Lung (tissue), 16 donors: ENCODE data around the gene XRN1. TPM values are rescaled to one million over a fixed set of nuclear protein-coding genes. Genes with fewer than 3 reads are reported as not detected.

Experiments used
- ATAC-seq: fragments of 200-7000 bp; cut with Tn5 transposase; one replicate; pipeline ENCODE4 v1.9.1; 2020; ENCODE audit warnings: moderate number of reproducible peaks; ENCODE audit not compliant: insufficient read depth, low FRiP score
- DNase-seq, 3 donors: peaks; one replicate each; pipeline ENCODE4 v3.0.0-alpha.2; 2013 to 2017
- H3K27ac ChIP-seq, 2 donors: one replicate each; pipeline ENCODE4 v1.5.1; 2013; ENCODE audit warnings: mild to moderate bottlenecking in 2 of 2, moderate library complexity in 2 of 2, control low read depth in 1 of 2, inconsistent platforms in 1 of 2, low read depth in 1 of 2, low read length in 1 of 2
- H3K27me3 ChIP-seq, 3 donors: one replicate each; pipeline ENCODE4 v1.5.1; 2013; ENCODE audit warnings: low read length in 2 of 3; ENCODE audit not compliant: control insufficient read depth in 3 of 3, insufficient read depth in 3 of 3
- H3K36me3 ChIP-seq, 4 donors: one replicate each; pipeline ENCODE4 v1.5.1; 2013; ENCODE audit warnings: low read length in 4 of 4, mild to moderate bottlenecking in 1 of 4, moderate library complexity in 1 of 4; ENCODE audit not compliant: control insufficient read depth in 4 of 4, insufficient read depth in 4 of 4
- H3K4me1 ChIP-seq, 5 donors: one replicate each; pipeline ENCODE4 v1.5.1; 2013; ENCODE audit warnings: low read length in 5 of 5, mild to moderate bottlenecking in 2 of 5, moderate library complexity in 1 of 5; ENCODE audit not compliant: control insufficient read depth in 5 of 5, insufficient read depth in 5 of 5
- H3K4me3 ChIP-seq: one replicate; pipeline ENCODE4 v1.5.1; 2013; ENCODE audit warnings: mild to moderate bottlenecking, control low read depth, moderate library complexity
- H3K9ac ChIP-seq, 2 donors: one replicate each; pipeline ENCODE4 v1.5.1; 2013; ENCODE audit warnings: low read length in 2 of 2, control low read depth in 1 of 2; ENCODE audit not compliant: insufficient read depth in 1 of 2
- H3K9me3 ChIP-seq, 4 donors: one replicate each; pipeline ENCODE4 v1.5.1; 2013; ENCODE audit warnings: low read length in 3 of 4, mild to moderate bottlenecking in 1 of 4, moderate library complexity in 1 of 4; ENCODE audit not compliant: control insufficient read depth in 4 of 4, insufficient read depth in 3 of 4
- CTCF ChIP-seq: IDR thresholded peaks from 2 replicates; pipeline ENCODE4 v1.5.1; 2012; ENCODE audit warnings: mild to moderate bottlenecking; ENCODE audit errors: control extremely low read depth, extremely low read depth
- WGBS, 2 donors: extraction: QIAGEN DNeasy Blood & Tissue Kit; methylation state at CpG; one replicate each; pipeline ENCODE4 v1.1.7; 2013; 5-methylcytosine and 5-hydroxymethylcytosine counted together
- long read RNA-seq, 5 donors: transcript quantifications; one replicate each; lab custom pipeline, GENCODE V29; 2026
- polyA plus RNA-seq, 2 donors: library from polyadenylated mRNA; stranded (reverse); fragments of 200-250 nt; gene quantifications; one replicate each; pipeline ENCODE4 v1.2.1, GENCODE V29; 2013
- total RNA-seq, 2 donors: library from RNA; depleted of rRNA in 1 of 2; stranded (reverse); fragments of >200 nt in 1 of 2; gene quantifications; one replicate each; pipeline ENCODE4 v1.2.1, GENCODE V29; 2014 to 2021
- donor health status: control.
- donor health status: control.
- donor health status: Bipolar disorder and iron deficiency.
- donor health status: healthy.
- donor health status: DM: yes; HTN: yes; CAD: no.

The XRN1 gene
- total RNA-seq (100 to 1,000 TPM in 1 of 2 donors, 10 to 100 TPM in 1; 28.2 to 147 TPM), polyA plus RNA-seq (1 to 10 TPM; 4.9 to 8.8 TPM)
- long read RNA-seq, donor 1, full-length matches to known transcripts: 2 of 2 reads
- long read RNA-seq, donor 1, partial matches to known transcripts: 0 of 2 reads
- long read RNA-seq, donor 1, other reads (novel, unspliced or antisense): 0 of 2 reads
- long read RNA-seq, donor 2, partial matches to known transcripts: 0 of 1 reads
- long read RNA-seq, donor 2, other reads (novel, unspliced or antisense): 0 of 1 reads
- long read RNA-seq, donor 3: 0 reads
- long read RNA-seq, donor 4, partial matches to known transcripts: 9 of 9 reads
- long read RNA-seq, donor 4, other reads (novel, unspliced or antisense): 0 of 9 reads
- long read RNA-seq, donor 5: 0 reads

GRCh38 chr3:142447852-142448823 lies at the start of gene XRN1:
XRN1 (minus strand) TSS chr3:142448037; CDS start chr3:142447944, 93 bp downstream.
- no peaks in the 10 kb centered on the region for H3K9me3 ChIP-seq
- DNase-seq: peak; percentile 96 to 98 (median 97)
- H3K27ac ChIP-seq: peak within 1 kb of the TSS; percentile 81 to 95
- 6% methylated on average over 52 of the region's 52 CpGs for WGBS, 2 donors
- peak within 1 kb of the TSS; percentile 100 for H3K9ac ChIP-seq
- peak; percentile 100 for ATAC-seq
- TF ChIP-seq CTCF: no peak
- peak within 1 kb of the TSS; percentile 93 for H3K4me3 ChIP-seq
- H3K36me3 ChIP-seq: peaks cover 0 to 9% (median 7%) of the 10 kb centered on the region in 4 donors
- peaks cover 3 to 27% (median 10%) of the 10 kb centered on the region in 5 donors for H3K4me1 ChIP-seq
- no peaks in the 10 kb centered on the region for H3K27me3 ChIP-seq

- H3K4me3 ChIP-seq: no peak overlapping the region
- peaks cover 8 to 29% (median 13%) of the 10 kb centered on the region in 4 donors for H3K36me3 ChIP-seq
- H3K27me3 ChIP-seq: no peaks in the 10 kb centered on the region
- no peak overlapping the region for H3K9ac ChIP-seq
- DNase-seq (no peak), ATAC-seq (no peak)
- H3K27ac ChIP-seq: no peak overlapping the region
- H3K9me3 ChIP-seq: no peaks in the 10 kb centered on the region
- TF ChIP-seq CTCF: no peak
- no peaks in the 10 kb centered on the region for H3K4me1 ChIP-seq
- 82 to 88% methylated on average over 3 of the region's 3 CpGs for WGBS, 2 donors
Measured at GRCh38 chr3:142495103-142495502, 47.3 kb upstream of the XRN1 start.

GRCh38 chr3:142492184-142492583 lies 44.3 kb upstream of the XRN1 start:
- H3K27ac ChIP-seq: no peak overlapping the region
- H3K4me3 ChIP-seq: no peak overlapping the region
- TF ChIP-seq CTCF: no peak
- no peak for DNase-seq
- H3K27me3 ChIP-seq: no peaks in the 10 kb centered on the region
- 95 to 100% methylated on average over 2 of the region's 2 CpGs for WGBS, 2 donors
- no peaks in the 10 kb centered on the region for H3K4me1 ChIP-seq
- H3K36me3 ChIP-seq: peaks cover 4 to 36% (median 18%) of the 10 kb centered on the region in 4 donors
- no peaks in the 10 kb centered on the region for H3K9me3 ChIP-seq
- H3K9ac ChIP-seq: no peak overlapping the region
- ATAC-seq: no peak
